PFSK-1 (cell line): Measurements from ENCODE around the gene BATF3.

Experiments
- FOXP2 ChIP-seq: optimal IDR thresholded peaks from 2 replicates; pipeline ENCODE3; 2011; ENCODE audit warnings: borderline replicate concordance, control low read depth, inconsistent platforms; ENCODE audit not compliant: insufficient read depth; ENCODE audit errors: extremely low read length, extremely low read depth
- POLR2AphosphoS5 ChIP-seq: IDR thresholded peaks from 2 replicates; pipeline ENCODE4 v1.6.1; 2012; ENCODE audit warnings: low read depth, mild to moderate bottlenecking, control low read depth, low read length, moderate library complexity
- REST ChIP-seq, 2 experiments: IDR thresholded peaks; 2 replicates each; pipeline versions ENCODE4 v1.6.1 to v1.8.0; 2011 to 2012; ENCODE audit warnings: low read depth in 2 of 2, low read length in 2 of 2, control low read depth in 1 of 2, inconsistent platforms in 1 of 2, mild to moderate bottlenecking in 1 of 2, moderate library complexity in 1 of 2; ENCODE audit not compliant: insufficient read depth in 1 of 2
- SIN3A ChIP-seq: IDR thresholded peaks from 2 replicates; pipeline ENCODE4 v1.6.1; 2012; ENCODE audit warnings: mild to moderate bottlenecking, low read length, moderate library complexity, borderline replicate concordance; ENCODE audit not compliant: insufficient read depth

- TF ChIP-seq POLR2AphosphoS5 (no peak), FOXP2 (no peak), SIN3A (no peak), REST (IDR thresholded peaks at IDR 0.05; ENCODE audit: insufficient read depth in 1 of 2, low read depth in 2 of 2, low read length in 2 of 2) (no peak)
Observed at GRCh38 chr1:212721388-212722247, 22.0 kb upstream of the BATF3 start.
